Heart left ventricle (tissue), 13 donors: Measurements from ENCODE around the gene CNN2.

Experiments used
- CTCF ChIP-seq, 12 donors: fragments of 200-600 bp; sonication (generic) in 4 of 12; IDR thresholded peaks; one replicate each; pipeline versions ENCODE4 v1.5.0 to v1.8.0; 2018 to 2022; ENCODE audit warnings: antibody characterized with exemption in 12 of 12, mild to moderate bottlenecking in 5 of 12
- POLR2A ChIP-seq, 2 donors: fragments of 450-650 bp; IDR thresholded peaks; one replicate each; pipeline ENCODE4 v1.6.1; 2017; ENCODE audit warnings: antibody characterized with exemption in 2 of 2, mild to moderate bottlenecking in 2 of 2, moderate library complexity in 2 of 2
- donor health status: ischemic (EF 13 %, LVEDD 7.1; RV severe dilation, severe dysfunction).
- donor health status: DM: no; HTN: yes; CAD: no.
- donor health status: DM: no; HTN: no; CAD: no.
- donor health status: ischemic (EF 25% LVEDD 6.9; RV normal size, moderate dysfunction).
- donor health status: ischemic (EF 25% LVEDD 5.7; RV mildly dilated, moderate dysfunction).
- donor health status: ischemic (EF 35%, LVEDD 5.7; RV mildly dilated, moderate dysfunction).
- donor health status: nonischemic (EF 11% LVEDD 7.7; RV severe dilation, severe dysfunction).
- donor health status: DM: yes; HTN: yes; CAD: no.
- donor health status: PGD.
- donor health status: ischemic (EF 29% LVEDD 5.4; RV normal size, mild dysfunction).
- donor health status: nonischemic (EF 23%, LVEDD 6.1; RV moderate dilation, normal function).

- no peak for TF ChIP-seq POLR2A (IDR thresholded peaks at IDR 0.05)
- no peak for TF ChIP-seq CTCF (IDR thresholded peaks at IDR 0.05)
These were observed 23.4 kb downstream of the CNN2 start for GRCh38 chr19:1049800-1050199.
